Measurements from ENCODE around the gene TWNK. TPM values are rescaled to one million over a fixed set of nuclear protein-coding genes. Genes with fewer than 3 reads are reported as not detected.

The TWNK gene
- total RNA-seq, 1 experiment from 2014 or later = 38.7 TPM

- H3K9ac ChIP-seq (ENCODE audit: extremely low read depth, insufficient read length, low read length) = no peak overlapping the region
- H4K8ac ChIP-seq (replicated peaks; ENCODE audit: insufficient read length, low read depth, low read length) = no peak overlapping the region
- WGBS (ENCODE audit: extremely low coverage, insufficient read length, low lambda C conversion rate) = no CpG with 5 or more reads among the region's 4 CpGs
- no peaks in the 10 kb centered on the region for H3K27me3 ChIP-seq (ENCODE audit: insufficient read depth, low read length)
- H3K27me3 Mint-ChIP-seq (ENCODE audit: low read depth) = no peaks in the 10 kb centered on the region; the same call in 1 of the 2 replicates
- H3K14ac ChIP-seq (ENCODE audit: insufficient read depth, low read length) = no peak overlapping the region
- no peaks in the 10 kb centered on the region for H3K4me1 ChIP-seq (ENCODE audit: insufficient read depth, low read length)
- peaks cover 18 to 44% (median 40%) of the 10 kb centered on the region in 3 experiments; a peak in 6 of 7 replicates for H3K36me3 Mint-ChIP-seq (ENCODE audit: insufficient read depth in 1 of 3, low read depth in 3 of 3)
- no peak overlapping the region for H3K56ac ChIP-seq (ENCODE audit: insufficient read length, low read depth, low read length)
- H3K27ac ChIP-seq (ENCODE audit: insufficient read length, low read depth, low read length) = no peak overlapping the region
- H4K91ac ChIP-seq (ENCODE audit: insufficient read length, low read depth, low read length) = no peak overlapping the region
- no peaks in the 10 kb centered on the region for H3K79me1 ChIP-seq (ENCODE audit: insufficient read depth, low read depth, low read length, poor library complexity, severe bottlenecking)
- peak overlapping the region in 1 of 2 experiments; percentile 29; a peak in 1 of 5 replicates for H3K4me3 Mint-ChIP-seq
- no peak overlapping the region for H2AK5ac ChIP-seq (ENCODE audit: insufficient read length, low read length)
- H3K9me3 ChIP-seq (ENCODE audit: control insufficient read depth, low read depth, low read length) = no peaks in the 10 kb centered on the region
- DNase-seq = no peak
- no peak overlapping the region for H2BK20ac ChIP-seq (ENCODE audit: low read depth, low read length, poor library complexity, severe bottlenecking)
- peaks cover 6 to 21% of the 10 kb centered on the region in 2 experiments for H3K4me1 Mint-ChIP-seq
- no peak overlapping the region for H3K18ac ChIP-seq (ENCODE audit: insufficient read length, low read depth, low read length)
- no peak overlapping the region for H3K23ac ChIP-seq (ENCODE audit: insufficient read length, low read depth, low read length)
- no peak overlapping the region for H3T11ph ChIP-seq (ENCODE audit: low read length)
- no peak overlapping the region for H2BK12ac ChIP-seq (ENCODE audit: insufficient read length, low read depth, low read length)
- H3K4ac ChIP-seq (ENCODE audit: low read depth, low read length) = no peak overlapping the region
- no peaks in the 10 kb centered on the region for H3K9me3 Mint-ChIP-seq
- H3K27ac Mint-ChIP-seq = peak overlapping the region in 2 of 3 experiments; percentile 44 to 68; a peak in 1 of 7 replicates
- H2AFZ ChIP-seq (ENCODE audit: low read length) = no peak overlapping the region
- no peak overlapping the region for H2BK120ac ChIP-seq (ENCODE audit: low read depth, low read length, poor library complexity, severe bottlenecking)
- no peak for TF ChIP-seq CTCF (conservative IDR thresholded peaks at IDR 0.05)
- no peak overlapping the region for H2BK5ac ChIP-seq (ENCODE audit: insufficient read length, low read length)
- no peak overlapping the region for H4K5ac ChIP-seq (ENCODE audit: insufficient read length, low read depth, low read length)
- H3K23me2 ChIP-seq (ENCODE audit: insufficient read length, low read depth, low read length, poor library complexity, severe bottlenecking) = no peaks in the 10 kb centered on the region
- H4K20me1 ChIP-seq (ENCODE audit: control insufficient read depth, insufficient read depth, insufficient read length) = no peaks in the 10 kb centered on the region
- H3K4me2 ChIP-seq (ENCODE audit: insufficient read depth, insufficient read length, low read length) = no peak overlapping the region
- no peaks in the 10 kb centered on the region; the same call in 1 of the 2 replicates for H3K79me2 ChIP-seq (ENCODE audit: insufficient read depth, low read length)
- no peak overlapping the region for H2BK15ac ChIP-seq (ENCODE audit: low read depth, low read length)
Measured at GRCh38 chr10:101005869-101006567, 18.7 kb downstream of the TWNK start.
